ENCODE data around the gene COL9A3. TPM values are rescaled to one million over a fixed set of nuclear protein-coding genes. Genes with fewer than 3 reads are reported as not detected.
A peak's percentile ranks its signal among the peaks of the same experiment; 100 is the strongest.

The COL9A3 gene
- polyA plus RNA-seq, 12 donors = 4.5 to 24.9 (median 11.0) TPM; not detected in 1

DNA sequence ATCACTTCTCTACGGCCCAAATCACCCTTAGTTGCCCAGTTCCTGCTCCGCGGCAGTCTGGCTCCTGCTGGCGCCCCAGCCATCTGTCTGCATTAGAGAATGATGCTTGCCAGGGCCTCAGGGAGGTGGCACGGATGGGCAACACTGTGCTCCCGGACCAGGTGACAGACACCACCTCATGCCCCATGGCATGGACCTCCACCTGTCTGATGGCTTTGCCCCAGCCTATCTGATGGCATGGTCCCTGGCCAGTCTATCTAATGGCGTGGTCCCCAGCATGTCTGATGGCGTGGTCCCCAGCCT lies 39.4 kb upstream of the COL9A3 start:
- no peak for DNase-seq

DNA sequence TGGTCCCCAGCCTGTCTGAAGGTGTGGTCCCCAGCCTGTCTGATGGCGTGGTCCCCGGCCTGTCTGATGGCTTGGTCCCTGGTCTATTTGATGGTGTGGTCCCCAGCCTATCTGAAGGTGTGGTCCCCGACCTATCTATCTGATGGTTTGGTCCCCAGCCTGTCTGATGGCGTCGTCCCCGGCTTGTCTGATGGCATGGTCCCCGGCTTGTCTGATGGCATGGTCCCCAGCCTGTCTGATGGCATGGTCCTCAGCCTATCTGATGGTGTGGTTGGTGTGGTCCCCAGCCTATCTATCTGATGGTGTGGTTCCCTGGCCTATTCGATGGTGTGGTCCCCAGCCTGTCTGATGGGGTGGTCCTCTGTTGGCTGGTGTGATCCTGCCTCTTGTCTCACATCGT lies 38.8 kb upstream of the COL9A3 start:
- no peak for DNase-seq

DNA sequence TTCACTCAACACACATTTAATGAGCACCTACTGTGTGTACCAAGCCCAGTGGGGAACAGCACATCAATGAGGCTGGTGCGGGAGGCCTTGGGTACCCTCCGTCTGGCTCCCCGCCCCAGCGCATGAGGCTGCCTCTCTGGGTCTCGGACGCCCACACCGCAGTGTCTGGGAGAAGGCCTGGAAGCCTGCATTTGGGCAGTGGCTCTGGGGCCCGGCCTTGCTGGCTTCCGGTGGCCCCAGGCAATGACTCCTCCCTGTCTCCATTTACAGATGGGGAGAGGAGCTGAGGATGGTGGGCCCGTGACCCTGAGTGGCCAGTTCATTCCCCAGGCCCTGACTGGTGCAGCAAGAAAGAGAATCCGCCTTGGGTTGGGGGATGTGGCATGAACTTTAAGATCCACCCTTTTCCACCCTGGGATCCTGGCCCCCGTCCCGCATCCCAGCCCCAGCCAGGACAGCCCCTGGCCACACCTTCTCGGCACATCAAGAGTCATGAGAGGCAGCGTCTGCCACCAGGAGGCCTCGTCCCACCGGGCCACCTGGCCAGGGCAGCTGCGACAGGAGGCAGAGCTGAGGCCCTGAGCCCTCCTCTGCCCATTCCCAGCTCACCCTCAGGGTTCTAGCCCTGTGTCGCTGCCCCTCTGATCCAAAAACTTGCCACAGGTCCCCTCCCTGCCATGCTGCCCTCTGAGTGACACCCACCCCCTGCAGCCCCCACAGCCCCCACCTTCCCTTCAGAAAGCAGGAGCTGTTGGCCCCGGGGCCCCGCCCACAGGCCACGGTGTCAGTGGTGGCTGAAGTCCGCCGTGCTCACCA lies 38.0 kb upstream of the COL9A3 start:
- DNase-seq = no peak

DNA sequence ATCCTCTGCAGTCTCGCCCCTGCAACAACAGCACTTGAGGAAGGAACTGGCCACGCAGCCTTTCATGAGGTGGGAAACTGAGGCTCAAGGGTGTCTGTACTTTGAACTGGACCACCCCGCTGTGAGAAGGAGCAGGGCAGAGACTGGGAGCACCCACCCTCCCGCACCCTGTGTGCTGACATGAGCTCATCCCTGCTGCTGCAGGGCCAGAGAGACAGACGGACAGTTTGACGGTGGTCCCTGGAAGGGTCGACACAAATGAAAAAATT lies 37.5 kb upstream of the COL9A3 start:
- no peak for DNase-seq

DNA sequence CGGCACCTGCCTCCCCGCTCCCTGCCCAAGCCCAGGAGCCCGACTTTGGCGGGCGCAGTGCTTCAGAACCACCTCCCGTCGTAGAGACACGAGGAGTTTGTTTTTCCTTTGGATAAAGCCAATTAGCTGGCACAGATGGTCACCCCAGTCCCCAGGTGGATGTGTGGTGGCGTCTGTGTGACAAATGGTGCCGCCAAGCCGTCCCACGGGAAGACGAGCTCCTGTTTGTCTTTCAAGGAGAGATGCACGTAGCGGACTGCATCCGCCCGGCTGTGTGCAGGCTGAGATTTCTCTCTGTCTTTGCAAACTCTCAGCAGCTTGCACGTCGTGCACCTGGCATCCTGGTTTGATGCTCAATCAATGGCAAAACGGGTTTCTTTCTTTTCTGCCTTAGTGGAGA lies 36.6 kb upstream of the COL9A3 start:
- no peak for DNase-seq

DNA sequence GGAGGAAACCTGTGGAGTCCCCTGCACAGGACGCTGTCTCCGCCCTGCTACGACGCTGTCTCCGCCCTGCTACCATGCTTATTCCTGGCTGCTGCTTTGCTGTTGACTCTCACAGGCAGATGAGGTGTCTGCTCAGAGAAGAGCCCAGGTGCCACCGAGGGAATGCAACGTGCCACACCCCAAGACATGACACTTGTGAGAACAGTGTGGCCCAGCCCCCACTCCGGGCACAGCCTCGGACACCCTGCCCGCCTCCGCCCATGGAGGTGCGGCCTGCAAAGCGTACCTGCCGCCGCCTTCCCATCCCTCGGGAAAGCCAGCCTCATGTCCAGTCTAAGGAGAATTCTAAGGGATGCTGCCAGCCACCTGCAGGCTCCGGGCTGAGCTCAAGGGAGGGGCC lies 36.2 kb upstream of the COL9A3 start:
- DNase-seq = no peak

DNA sequence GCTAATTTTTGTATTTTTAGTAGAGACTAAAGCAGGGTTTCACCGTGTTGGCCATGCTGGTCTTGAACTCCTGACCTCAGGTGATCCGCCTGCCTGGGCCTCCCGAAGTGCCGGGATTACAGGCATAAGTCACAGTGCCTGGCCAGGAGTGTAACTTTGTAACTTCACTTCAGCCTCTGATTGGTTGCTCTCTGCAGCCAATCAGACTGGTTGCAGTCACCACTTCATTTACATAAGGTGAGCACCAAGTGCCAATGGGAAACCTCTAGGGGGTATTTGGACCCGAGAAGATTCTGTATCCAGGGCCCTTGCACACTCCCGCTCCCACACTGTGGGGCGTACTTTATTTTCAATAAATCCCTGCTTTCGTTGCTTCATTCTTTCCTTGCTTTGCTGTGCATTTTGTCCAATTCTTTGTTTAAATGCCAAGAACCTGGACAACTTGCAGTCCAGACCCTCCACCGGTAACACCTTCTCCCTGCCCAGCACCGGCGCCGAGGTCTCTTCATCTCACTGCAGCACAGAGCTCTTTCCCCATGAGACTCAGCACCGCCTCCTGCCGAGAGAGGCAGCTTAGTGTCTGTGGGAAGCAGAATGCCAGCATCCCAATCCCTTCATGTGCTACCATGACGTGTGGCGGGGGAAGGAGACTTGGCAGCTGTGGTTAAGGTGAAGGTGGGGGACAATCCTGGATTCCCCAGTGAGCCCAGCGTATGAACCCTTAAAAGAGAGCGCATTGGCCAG lies 34.5 kb upstream of the COL9A3 start:
- no peak for DNase-seq

DNA sequence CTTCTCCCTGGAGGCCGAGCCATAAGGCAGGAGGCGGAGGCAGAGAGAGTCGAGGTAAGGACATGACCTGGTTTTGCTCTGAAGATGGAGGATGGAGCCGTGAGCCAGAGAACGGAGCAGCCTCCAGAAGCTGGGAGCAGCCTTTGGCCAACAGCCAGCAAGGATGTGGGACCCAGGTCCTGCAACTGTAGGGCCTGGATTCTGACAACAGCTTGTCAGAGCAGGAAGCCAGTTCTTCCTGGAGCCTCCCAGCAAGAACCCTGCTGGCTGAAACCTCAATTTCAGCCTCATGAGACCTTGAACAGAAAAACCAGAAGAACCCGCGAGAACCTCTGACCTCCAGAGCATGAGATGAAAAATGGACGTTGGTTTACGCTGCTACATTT lies 34.0 kb upstream of the COL9A3 start:
- no peak for DNase-seq

DNA sequence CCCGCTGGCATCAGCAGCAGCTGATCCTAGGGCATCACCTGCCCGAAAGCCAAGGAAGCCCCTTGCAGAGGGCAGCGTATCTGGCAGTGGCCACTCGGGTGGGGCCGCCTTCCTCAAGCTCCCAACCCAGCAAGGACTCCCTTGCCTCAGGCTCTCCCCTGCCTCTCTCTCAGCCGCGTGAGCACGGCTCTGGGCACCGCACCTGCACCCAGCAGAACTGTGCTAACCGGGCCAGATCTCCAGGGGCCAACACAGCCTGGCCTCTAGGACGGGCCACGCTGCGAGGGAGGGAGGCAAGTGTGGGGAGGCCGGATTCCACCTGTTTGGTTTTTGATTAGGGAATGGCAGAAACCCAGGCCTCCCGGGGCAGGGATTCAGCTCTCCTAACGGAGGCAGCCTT lies 32.4 kb upstream of the COL9A3 start:
- no peak for DNase-seq

DNA sequence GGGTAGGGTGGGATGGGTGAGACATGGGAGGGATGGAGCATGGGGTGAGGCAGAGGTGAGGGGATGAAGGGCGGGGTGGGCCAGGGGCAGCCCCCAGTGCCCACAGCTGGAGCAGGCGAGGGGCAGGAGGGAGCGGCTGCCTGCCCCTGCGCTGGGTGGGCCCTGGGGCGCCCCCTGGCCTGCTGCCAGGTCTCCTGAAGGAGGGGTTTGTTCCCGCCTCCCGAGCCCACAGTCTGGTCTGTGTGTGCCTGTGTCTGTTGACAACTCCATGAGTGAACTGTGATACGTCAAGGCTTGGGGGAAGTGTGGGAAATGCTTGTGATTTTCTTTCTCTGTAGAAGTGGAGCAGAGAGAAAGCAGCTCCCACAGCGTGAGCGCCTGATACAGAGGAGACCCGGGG lies 31.5 kb upstream of the COL9A3 start:
- DNase-seq = no peak

DNA sequence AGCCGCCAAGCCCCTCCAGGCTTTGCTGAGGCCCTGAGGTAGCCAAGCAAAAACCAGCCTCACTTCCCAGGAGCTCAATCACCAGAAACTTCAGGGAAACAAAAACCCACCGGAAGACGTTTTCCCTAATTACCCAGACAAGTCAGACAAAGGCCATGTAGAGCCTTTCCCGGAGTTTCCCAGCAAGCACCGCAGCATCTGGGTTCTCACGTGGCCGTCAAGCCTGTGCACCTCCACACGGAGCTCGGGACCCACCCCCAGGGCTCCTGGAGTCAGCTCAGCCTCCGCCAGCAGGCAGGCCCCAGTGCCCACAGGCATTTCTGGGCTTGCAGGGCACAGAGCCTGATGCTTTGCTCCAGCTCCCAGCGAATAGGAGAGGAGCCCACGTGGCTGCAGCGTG lies 30.7 kb upstream of the COL9A3 start:
- DNase-seq = no peak

DNA sequence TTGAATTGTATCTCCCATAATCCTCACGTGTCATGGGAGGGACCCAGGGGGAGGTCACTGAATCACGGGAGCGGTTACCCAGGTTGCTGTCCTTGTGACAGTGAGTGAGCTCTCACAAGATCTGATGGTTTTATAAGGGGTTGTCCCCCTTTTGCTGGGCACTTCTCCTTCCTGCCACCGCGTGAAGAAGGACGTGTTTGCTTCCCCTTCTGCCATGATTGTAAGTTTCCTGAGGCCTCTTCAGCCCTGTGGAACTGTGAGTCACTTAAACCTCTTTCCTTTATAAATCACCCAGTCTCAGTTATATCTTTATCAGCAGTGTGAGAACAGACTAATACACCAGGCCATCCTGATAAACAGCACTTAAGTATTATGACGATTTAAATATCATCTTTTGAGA lies 29.5 kb upstream of the COL9A3 start:
- DNase-seq = no peak

DNA sequence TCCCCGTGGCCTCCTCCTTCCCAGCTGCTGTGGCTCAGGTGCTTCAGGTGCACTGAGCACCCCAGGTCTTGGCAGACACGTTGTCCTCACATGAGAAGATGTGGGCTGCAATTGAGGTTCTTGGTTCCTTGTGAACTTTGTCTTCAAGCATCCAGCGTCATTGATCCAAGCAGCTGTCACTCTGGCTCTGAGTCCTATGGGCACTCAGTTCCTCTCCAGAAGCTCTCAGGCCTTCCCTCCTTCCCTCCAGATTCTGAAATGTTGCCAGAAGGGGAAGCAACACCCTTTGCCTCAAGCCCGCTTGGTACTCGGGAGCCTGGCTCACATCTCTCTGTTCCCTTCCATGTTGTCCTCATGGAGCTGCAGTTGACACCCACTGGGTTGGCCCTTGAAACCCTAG lies 29.0 kb upstream of the COL9A3 start:
- no peak for DNase-seq

DNA sequence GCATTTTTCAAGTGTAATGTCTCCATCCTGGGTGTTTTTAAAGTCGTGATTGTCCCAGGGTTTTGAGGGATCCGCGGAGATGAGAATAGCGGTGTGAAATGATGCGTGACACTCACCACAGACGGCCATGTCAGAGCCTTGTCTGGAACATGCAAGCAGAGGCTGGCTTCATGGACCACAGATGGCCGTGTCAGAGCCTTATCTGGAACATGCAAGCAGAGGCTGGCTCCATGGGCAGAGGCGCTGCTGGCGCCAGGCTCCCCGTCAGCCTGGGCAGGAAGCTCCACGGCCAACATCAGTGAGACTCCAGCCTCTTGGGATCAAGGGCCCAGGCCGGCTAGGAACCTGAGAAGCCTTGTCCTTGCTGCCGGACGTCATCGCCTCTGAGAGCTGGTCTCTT lies 28.2 kb upstream of the COL9A3 start:
- DNase-seq = no peak

DNA sequence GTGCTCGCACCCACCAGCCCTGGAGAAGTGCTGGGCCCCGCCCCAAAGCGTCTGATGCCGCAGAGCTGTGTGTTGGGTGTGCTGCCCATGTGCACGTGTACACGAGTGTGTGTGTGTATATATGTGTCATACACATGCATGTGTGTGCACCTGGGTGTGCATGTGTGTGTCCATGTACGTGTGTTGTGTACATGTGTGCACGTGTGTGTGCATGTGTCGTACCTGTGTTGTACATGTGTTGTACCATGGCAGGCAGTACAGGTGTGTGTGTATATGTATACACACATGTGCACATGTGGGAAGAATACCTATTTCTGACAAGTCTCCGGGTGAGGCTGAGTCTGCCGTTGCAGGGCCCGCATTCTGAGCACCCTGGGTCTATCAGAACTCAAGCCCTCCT lies 26.8 kb upstream of the COL9A3 start:
- no peak for DNase-seq

DNA sequence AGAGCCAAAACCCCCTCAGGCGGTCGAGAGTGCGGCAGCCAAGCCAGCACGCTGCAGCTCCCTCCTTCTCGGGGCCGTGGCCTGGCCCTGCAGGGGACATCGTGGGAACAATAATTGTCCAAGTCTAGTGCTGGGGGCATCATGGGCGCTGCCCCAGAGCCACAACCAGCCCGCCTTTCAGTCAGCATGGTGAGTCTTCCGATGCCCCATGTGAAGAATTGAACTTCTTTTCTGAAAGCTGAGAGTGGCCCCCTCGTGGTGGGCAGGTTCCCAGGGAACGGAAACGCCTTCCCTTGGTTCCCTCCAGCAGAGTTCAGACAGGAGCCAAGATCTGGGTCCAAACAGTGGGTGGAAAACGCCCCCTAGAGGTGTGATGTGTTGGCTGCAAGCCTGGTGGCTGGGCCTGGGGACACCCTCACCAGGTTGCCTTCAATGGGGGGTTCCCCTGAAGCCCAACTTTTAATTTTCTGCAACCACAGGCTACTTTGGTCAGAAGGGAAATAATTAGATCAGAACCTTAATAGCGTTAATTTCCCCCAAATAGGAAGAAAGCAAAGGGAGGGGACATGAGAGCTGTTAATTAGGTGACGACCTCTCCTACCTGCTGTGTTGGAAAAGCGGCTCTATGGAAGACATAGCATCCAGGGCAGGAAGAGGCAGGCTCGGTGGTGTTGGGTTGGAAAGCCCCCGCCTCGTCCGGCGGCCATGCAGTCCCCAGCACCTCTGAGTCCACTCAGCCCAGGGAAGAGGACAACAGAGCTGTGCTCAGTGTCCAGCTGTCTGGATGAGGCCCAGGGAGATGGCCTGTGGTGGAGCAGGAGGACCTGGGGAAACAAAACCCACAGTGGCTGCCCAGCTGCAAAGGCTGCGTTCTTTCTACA lies 25.3 kb upstream of the COL9A3 start:
- peak; percentile 88 for DNase-seq

DNA sequence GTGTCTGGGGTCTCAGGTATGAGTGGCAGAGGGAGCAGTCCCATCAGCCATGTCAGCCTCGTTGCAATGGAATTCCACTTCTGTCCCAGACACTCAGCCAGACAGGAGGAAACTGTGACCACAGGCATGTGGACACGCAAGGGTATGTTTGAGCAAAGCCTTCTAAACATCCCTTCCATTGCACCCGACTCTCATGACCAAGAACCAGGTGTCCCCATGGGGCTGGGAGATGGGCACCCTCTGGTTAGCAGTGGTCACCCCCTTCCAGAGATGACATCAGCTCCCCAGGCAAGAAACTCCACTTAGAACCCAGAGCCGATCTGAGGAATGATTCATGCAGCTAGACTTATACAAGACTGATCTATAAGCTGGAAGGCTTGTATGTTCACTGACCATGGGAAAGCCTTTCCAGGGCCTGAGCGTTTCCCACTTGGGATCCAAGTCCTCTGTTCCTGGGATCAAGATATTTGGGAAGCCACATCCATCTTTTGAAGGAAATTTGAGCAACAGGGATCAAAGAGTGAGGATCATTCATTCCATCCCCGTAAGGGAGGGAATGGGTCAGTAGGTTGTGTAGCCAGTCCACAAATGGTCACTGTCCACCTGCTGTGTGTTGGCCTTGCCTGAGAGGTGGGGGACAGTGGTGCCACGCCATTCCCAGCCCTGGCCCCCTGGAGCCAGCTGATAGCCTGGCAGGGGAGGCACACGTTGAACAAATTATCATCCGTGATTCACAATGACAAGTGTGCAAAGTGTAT lies 24.5 kb upstream of the COL9A3 start:
- no peak for DNase-seq

DNA sequence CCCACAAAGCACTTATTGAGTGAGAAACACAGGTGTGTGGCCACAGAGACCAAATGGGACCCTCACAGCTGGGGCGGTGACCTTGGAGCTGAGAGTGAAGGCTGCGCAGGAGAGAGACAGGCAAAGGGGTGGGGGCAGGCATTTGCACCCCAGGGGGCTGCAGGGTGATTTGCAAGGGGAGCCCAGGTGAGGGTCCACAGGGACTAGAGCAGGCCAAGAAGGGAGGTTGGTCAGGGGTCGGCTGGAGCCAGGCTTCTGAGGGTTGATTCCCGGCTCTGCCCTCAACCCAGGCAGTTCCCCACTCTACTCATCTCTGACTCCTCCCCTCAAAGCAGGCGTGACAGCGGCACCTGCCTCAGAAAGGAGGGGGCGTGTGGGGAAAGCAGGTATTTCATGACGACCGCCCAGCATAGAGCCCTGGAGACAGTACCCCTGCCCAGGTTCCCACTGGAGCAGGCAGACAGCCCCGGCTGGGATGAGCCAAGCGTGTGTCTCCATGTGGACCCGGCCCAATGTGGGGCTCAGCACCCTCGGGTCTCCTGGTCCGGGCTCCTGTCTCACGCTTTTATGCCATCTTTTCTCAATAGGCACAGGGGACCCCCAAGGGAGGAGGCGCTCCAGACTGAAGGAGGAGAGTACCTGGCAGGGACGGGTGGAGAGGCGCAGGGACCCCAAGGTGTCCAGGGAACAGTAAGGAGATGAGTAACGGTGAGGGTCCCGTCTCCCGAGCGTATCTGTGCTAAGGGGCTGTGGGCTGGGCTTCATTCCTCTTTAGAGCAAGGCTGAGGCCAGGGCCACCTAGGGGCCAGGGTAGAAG lies 23.7 kb upstream of the COL9A3 start:
- DNase-seq = no peak

DNA sequence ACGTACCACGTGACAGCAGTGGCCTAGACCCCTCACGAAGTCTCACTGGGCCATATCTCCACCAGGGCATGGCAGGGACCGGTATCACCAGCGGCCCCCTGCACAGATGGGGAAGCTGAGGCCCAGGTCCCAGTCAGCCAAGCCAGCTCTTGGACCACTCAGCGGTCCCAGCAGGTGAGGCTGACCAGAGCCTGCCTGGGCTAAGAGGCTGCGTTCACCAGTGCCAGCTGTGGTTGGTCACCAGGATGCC lies 23.2 kb upstream of the COL9A3 start:
- DNase-seq = no peak

DNA sequence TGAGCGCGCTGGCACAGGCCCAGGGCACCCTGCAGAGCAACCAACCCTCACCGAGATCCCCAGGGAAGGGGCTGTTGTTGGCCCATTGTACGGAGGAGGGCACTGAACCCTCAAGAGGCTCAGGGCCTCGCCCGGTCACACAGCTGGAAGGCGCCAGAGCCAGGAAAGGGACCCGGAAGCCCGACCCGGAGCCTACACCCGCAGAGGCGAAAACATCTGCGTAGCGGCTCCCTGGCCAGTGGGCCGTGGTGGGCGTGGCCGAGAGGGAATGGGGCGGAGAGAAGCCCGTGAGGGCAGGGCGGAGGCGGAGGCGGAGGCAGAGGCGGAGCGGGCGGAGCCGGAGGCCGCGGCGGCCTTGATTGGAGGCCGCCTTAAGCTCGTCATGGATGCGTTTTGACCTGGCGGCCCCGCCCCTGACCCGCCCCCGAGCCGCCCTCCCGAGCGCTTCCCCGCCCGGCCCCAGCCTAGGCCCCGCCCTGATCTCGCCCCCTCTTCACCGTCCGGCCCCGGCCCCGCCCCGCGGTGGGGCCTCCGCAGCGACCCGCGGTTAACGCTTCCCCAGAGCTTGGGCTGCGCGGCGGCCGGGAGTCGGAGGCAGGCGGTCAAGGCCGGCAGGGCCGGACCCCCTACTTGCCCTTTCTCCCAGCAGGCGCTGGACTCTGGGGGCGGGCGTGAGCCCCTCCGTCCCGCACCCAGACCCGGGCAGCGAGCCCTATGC lies 22.7 kb upstream of the COL9A3 start:
- peak; percentile 95 for DNase-seq

Measured in muscle of arm (tissue), 12 donors.